Testis (tissue), 2 donors: ENCODE results near the gene FSTL5.

Experiments
- CTCF ChIP-seq, 3 experiments: fragments of 450-650 bp in 2 of 3; fragments of 200-600 bp in 1 of 3; sonication (generic) in 1 of 3; IDR thresholded peaks; one replicate each; pipeline ENCODE4 v1.5.1; 2016 to 2019; ENCODE audit warnings: antibody characterized with exemption in 3 of 3, mild to moderate bottlenecking in 2 of 3, moderate library complexity in 1 of 3
- POLR2A ChIP-seq: fragments of 450-650 bp; IDR thresholded peaks from one replicate; pipeline ENCODE4 v1.6.1; 2017; ENCODE audit warnings: antibody characterized with exemption, mild to moderate bottlenecking, moderate library complexity

- no peak for TF ChIP-seq CTCF (IDR thresholded peaks at IDR 0.05)
- no peak for TF ChIP-seq POLR2A
These were observed 52.7 kb downstream of the FSTL5 start for GRCh38 chr4:162111078-162111477.
